ENCODE measurements around the gene PRSS48.
"Not testable (repeated sequence)": the region's sequence is repeated elsewhere in the genome, so short reads cannot be mapped to it uniquely, and the experiment has no call there.

PRSS48 gene

DNA sequence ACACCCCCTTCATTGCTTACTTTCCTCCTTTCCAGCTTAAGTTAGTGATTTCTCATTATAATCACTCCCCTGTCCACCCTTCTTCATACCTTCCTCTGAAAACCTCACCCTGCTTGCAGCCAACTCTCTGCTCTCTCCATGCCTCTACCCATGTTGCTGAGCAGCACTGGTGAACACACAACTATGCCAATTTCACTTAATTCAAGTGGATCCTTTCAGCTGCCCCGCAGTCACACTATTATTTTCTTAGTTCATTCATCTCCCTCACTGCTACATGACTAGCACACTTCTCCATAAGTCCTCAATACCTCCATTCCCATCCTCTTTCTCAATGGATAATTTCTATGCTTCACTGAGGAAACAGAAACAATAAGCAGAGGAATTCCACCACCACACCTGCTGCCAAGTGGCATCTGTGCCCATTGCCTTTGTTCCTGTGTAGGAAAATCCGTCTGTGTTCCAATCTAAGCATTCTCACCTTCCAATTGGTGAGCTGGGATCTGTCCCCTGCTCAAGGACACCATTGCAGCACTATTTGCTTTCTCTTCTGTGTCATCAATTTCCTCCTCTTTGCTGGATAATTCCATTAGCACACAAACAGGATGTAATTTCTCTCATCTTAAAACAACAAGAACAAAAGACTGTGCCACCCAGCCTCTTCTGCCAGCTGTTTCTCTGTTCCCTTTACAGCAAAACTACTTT lies 25.2 kb upstream of the PRSS48 start:
- no peaks in the 10 kb centered on the region for H4K20me1 ChIP-seq (ENCODE audit: insufficient read depth, low read length)
- no peak overlapping the region for H3K4me3 ChIP-seq (ENCODE audit: low read length)
- H3K9me3 ChIP-seq (ENCODE audit: insufficient read depth, low read length) = no peaks in the 10 kb centered on the region
- H3K4me2 ChIP-seq (ENCODE audit: low read length) = no peak overlapping the region
- H3K79me2 ChIP-seq (ENCODE audit: low read length) = no peaks in the 10 kb centered on the region
- H3K36me3 ChIP-seq (replicated peaks; ENCODE audit: low read depth, low read length) = no peaks in the 10 kb centered on the region
- H3K9ac ChIP-seq (ENCODE audit: low read length) = no peak overlapping the region
- H3K27me3 ChIP-seq (ENCODE audit: low read depth, low read length) = no peaks in the 10 kb centered on the region
- H3K27ac ChIP-seq (ENCODE audit: low read length) = no peak overlapping the region
- no peak for TF ChIP-seq CTCF (IDR thresholded peaks at IDR 0.05; ENCODE audit: low read depth, low read length)
- no peak for TF ChIP-seq EZH2phosphoT487 (IDR thresholded peaks at IDR 0.05; ENCODE audit: low read depth)
- H3K4me1 ChIP-seq (ENCODE audit: low read length) = no peaks in the 10 kb centered on the region
- H2AFZ ChIP-seq (ENCODE audit: low read depth, low read length) = peak overlapping the region; percentile 5; the same call in 1 of the 2 replicates

- not testable (repeated sequence) for H3K4me2 ChIP-seq (ENCODE audit: low read length); H3K4me3 ChIP-seq (ENCODE audit: low read length); H2AFZ ChIP-seq (ENCODE audit: low read depth, low read length); H4K20me1 ChIP-seq (ENCODE audit: insufficient read depth, low read length); H3K9me3 ChIP-seq (ENCODE audit: insufficient read depth, low read length); H3K36me3 ChIP-seq (replicated peaks; ENCODE audit: low read depth, low read length); H3K27ac ChIP-seq (ENCODE audit: low read length); H3K9ac ChIP-seq (ENCODE audit: low read length); H3K79me2 ChIP-seq (ENCODE audit: low read length); H3K4me1 ChIP-seq (ENCODE audit: low read length); H3K27me3 ChIP-seq (ENCODE audit: low read depth, low read length)
These were observed 21.7 kb upstream of the PRSS48 start for GRCh38 chr4:151255226-151255625.

- not testable (repeated sequence) for H2AFZ ChIP-seq (ENCODE audit: low read depth, low read length); H4K20me1 ChIP-seq (ENCODE audit: insufficient read depth, low read length); H3K27me3 ChIP-seq (ENCODE audit: low read depth, low read length); H3K79me2 ChIP-seq (ENCODE audit: low read length); H3K36me3 ChIP-seq (replicated peaks; ENCODE audit: low read depth, low read length); H3K27ac ChIP-seq (ENCODE audit: low read length); H3K4me1 ChIP-seq (ENCODE audit: low read length); H3K9me3 ChIP-seq (ENCODE audit: insufficient read depth, low read length); H3K4me3 ChIP-seq (ENCODE audit: low read length); H3K9ac ChIP-seq (ENCODE audit: low read length); H3K4me2 ChIP-seq (ENCODE audit: low read length)
These were observed 21.3 kb upstream of the PRSS48 start for GRCh38 chr4:151255680-151256079.

DNA sequence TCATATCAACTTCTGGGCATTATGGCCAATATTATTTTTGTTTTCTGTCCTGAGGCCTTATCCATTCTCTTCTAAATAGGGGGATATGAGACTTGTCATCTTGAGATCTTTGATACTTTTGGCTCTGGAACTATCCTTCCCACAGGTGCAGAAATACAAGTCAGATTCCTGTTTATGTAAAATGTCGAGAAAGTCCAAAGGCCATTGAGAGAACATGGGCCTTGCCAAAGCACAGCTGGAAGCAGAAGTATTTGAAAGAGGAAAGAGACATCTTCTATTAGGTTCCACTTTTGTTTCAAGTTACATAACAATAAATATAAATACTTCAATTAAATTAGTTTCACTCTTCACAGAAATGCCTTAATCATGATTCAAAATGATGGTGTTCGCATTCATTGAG lies 20.8 kb upstream of the PRSS48 start:
- no peaks in the 10 kb centered on the region for H4K20me1 ChIP-seq (ENCODE audit: insufficient read depth, low read length)
- TF ChIP-seq CTCF (IDR thresholded peaks at IDR 0.05; ENCODE audit: low read depth, low read length) = no peak
- no peak for TF ChIP-seq EZH2phosphoT487 (IDR thresholded peaks at IDR 0.05; ENCODE audit: low read depth)
- no peaks in the 10 kb centered on the region for H3K36me3 ChIP-seq (replicated peaks; ENCODE audit: low read depth, low read length)
- H3K27ac ChIP-seq (ENCODE audit: low read length) = no peak overlapping the region
- H3K27me3 ChIP-seq (ENCODE audit: low read depth, low read length) = no peaks in the 10 kb centered on the region
- H3K9ac ChIP-seq (ENCODE audit: low read length) = no peak overlapping the region
- no peaks in the 10 kb centered on the region for H3K9me3 ChIP-seq (ENCODE audit: insufficient read depth, low read length)
- H3K4me3 ChIP-seq (ENCODE audit: low read length) = no peak overlapping the region
- no peak overlapping the region for H2AFZ ChIP-seq (ENCODE audit: low read depth, low read length)
- no peaks in the 10 kb centered on the region for H3K4me1 ChIP-seq (ENCODE audit: low read length)
- no peak overlapping the region for H3K4me2 ChIP-seq (ENCODE audit: low read length)
- no peaks in the 10 kb centered on the region for H3K79me2 ChIP-seq (ENCODE audit: low read length)

DNA sequence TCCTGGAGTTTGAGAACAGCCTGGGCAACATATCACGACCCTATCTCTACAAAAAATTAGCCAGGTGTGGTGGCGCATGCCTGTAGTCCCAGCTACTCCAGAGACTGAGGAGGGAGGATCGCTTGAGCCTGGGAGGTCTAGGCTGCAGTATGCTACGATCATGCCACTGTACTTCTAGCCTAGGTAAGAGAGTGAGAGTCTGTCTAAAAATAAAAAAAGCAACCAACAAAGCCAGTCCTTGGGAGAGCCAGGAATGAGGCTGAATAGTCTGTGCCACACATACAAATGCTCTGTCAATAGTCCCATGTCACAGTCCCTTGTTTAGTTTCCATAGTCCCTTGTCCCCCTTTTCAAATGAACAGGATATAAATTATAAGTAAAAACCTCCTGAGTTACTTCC lies 19.3 kb upstream of the PRSS48 start:
- Histone ChIP-seq H3K4me1 (ENCODE audit: low read length) (no peaks in the 10 kb centered on the region), H3K9me3 (ENCODE audit: insufficient read depth, low read length) (no peaks in the 10 kb centered on the region), H3K4me2 (ENCODE audit: low read length) (no peak overlapping the region), H3K9ac (ENCODE audit: low read length) (no peak overlapping the region), H2AFZ (ENCODE audit: low read depth, low read length) (no peak overlapping the region), H3K27me3 (ENCODE audit: low read depth, low read length) (no peaks in the 10 kb centered on the region), H3K27ac (ENCODE audit: low read length) (no peak overlapping the region), H3K36me3 (replicated peaks; ENCODE audit: low read depth, low read length) (no peaks in the 10 kb centered on the region), H4K20me1 (ENCODE audit: insufficient read depth, low read length) (no peaks in the 10 kb centered on the region), H3K79me2 (ENCODE audit: low read length) (no peaks in the 10 kb centered on the region), H3K4me3 (ENCODE audit: low read length) (no peak overlapping the region)
- TF ChIP-seq CTCF (IDR thresholded peaks at IDR 0.05; ENCODE audit: low read depth, low read length) (no peak), EZH2phosphoT487 (IDR thresholded peaks at IDR 0.05; ENCODE audit: low read depth) (no peak)

Data from OCI-LY3 (cell line).